Subcutaneous adipose tissue (tissue), 4 donors: Measurements from ENCODE around the gene FN1. TPM values are rescaled to one million over a fixed set of nuclear protein-coding genes. Genes with fewer than 3 reads are reported as not detected.

Experiments
- total RNA-seq, 4 donors: library from RNA; depleted of rRNA; stranded (reverse); fragments of >200 nt; gene quantifications; one replicate each; pipeline ENCODE4 v1.1.0, GENCODE V29; 2016
- TF ChIP-seq, protein P1 (sequence below): fragments of 450-650 bp; IDR thresholded peaks from one replicate; pipeline ENCODE4 v1.5.1; 2016; ENCODE audit warnings: low read depth, mild to moderate bottlenecking, control low read depth, antibody characterized with exemption, moderate library complexity

The FN1 gene
- total RNA-seq, 4 donors from 2014 or later, result 80.4 to 1,315 (median 407) TPM

DNA sequence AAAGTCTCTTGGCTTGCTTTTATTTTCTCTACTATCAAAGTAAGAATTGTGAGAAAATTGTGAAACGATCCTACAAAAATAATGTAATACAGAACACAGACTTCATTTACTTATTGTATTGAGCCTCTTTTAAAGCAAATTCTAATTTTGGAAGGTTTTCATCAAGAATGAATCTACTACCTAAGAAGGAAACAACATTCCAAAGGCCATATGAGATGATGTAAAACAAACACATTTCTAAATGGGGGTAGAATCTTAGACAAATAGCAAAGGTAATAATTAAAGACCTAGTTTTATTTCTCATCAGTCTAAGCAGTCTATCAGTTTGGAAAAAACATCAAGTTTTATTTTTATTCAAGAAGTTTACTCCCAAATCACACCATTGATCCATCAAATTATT, 20.6 kb downstream of the FN1 start:
- TF ChIP-seq, protein P1, sequence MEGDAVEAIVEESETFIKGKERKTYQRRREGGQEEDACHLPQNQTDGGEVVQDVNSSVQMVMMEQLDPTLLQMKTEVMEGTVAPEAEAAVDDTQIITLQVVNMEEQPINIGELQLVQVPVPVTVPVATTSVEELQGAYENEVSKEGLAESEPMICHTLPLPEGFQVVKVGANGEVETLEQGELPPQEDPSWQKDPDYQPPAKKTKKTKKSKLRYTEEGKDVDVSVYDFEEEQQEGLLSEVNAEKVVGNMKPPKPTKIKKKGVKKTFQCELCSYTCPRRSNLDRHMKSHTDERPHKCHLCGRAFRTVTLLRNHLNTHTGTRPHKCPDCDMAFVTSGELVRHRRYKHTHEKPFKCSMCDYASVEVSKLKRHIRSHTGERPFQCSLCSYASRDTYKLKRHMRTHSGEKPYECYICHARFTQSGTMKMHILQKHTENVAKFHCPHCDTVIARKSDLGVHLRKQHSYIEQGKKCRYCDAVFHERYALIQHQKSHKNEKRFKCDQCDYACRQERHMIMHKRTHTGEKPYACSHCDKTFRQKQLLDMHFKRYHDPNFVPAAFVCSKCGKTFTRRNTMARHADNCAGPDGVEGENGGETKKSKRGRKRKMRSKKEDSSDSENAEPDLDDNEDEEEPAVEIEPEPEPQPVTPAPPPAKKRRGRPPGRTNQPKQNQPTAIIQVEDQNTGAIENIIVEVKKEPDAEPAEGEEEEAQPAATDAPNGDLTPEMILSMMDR, result no peak

DNA sequence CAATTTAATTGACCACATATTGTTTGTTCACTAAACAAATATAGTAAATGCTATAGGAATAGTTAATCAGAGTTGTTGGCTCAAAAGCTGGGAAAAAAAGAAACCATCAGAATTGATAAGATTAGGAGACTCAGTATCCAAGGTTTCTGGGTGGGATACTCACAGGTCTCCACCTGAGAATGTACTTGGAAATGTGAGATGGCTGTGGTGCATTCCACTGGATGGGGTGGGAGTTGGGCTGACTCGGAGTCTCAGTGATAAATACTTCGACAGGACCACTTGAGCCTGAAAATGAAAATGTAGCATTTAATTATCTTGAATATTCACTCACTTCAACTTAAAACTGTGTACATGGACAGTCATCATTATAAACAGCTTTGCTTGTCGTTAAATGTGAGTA, 21.2 kb downstream of the FN1 start:
- TF ChIP-seq, protein P1, result no peak

DNA sequence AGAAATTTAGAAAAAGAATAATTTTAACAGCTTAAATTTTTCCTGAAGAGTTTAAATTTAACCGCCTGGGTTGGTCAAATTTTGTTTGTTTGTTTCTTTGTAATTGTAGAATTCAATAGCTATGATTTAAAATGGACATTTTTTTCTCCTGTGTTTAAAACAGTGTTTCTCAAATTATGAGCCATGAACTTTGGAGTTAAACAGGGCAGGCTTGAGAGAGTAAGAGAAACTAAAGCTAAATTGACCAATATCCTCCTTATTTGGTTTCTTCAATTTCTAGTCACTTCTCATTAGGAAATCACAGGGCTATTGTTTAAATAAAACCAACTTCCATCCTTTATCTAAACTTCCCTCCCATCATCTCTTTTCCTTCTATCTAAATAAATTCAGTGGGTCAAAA, 21.9 kb downstream of the FN1 start:
- TF ChIP-seq, protein P1, result no peak

DNA sequence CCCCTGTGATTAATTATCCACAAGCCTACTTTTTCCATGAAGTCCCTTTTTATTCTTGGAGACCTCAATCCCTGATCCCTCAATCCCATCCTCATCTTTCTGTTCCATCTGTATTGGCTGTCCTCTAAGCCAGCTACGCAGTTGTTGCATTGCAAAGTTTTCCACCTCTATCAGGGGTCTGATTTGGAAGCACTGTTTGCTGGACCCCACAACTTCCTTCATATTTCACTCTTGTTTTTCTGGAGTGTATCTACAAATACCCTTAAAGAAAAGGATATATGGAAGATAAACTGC, 22.4 kb downstream of the FN1 start:
- TF ChIP-seq, protein P1, result no peak

DNA sequence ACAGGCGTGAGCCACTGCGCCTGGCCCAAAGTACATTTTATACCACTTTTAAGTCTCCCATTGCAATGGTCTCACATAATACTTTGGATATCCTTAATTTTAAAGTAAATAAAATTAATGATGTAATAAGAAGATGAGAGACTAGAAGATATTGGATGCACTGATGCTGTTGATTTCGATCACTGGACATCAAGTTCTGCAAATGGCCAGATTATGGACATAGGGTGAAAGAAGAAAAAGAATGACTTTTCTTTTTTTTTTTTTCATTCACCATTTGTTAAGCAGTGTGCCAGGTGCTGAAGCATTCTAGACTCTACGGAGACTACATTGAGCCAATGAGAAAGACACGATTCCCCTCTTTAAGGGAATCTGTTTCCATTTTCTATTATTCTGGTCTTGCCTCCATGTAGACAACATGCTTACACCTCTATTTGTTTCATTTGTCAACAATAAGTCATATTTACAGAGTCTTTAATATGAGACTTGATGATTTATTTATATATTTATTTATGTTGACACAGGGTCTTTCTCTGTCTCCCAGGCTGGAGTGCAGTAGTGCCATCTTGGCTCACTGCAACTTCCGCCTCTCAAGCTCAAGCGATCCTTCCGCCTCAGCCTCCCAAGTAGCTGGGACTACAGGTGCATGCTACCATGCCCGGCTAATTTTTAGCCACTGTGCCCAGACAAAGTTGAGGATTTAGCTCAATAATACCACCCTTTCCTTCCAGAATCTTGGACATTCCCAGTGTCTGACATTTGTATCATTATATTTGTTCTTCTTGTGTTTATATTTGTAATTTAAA, 23.7 kb downstream of the FN1 start:
- TF ChIP-seq, protein P1, result no peak

DNA sequence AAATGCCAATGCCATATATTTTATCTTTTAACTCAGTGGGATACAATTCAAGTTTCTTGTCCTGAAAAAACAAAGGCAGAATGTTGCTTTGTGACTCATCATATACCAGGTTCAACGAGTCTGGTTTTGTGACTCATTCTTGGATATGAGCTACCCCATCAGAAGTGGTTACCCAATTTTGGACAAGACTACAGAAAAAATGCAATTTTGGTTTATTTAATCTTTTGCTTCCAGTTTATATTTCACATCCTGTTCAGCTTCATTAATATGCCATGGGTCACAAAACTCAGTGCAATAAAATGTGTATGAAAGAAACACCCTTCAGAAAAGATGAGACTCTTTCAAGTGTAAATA, 25.0 kb downstream of the FN1 start:
- TF ChIP-seq, protein P1, result no peak

DNA sequence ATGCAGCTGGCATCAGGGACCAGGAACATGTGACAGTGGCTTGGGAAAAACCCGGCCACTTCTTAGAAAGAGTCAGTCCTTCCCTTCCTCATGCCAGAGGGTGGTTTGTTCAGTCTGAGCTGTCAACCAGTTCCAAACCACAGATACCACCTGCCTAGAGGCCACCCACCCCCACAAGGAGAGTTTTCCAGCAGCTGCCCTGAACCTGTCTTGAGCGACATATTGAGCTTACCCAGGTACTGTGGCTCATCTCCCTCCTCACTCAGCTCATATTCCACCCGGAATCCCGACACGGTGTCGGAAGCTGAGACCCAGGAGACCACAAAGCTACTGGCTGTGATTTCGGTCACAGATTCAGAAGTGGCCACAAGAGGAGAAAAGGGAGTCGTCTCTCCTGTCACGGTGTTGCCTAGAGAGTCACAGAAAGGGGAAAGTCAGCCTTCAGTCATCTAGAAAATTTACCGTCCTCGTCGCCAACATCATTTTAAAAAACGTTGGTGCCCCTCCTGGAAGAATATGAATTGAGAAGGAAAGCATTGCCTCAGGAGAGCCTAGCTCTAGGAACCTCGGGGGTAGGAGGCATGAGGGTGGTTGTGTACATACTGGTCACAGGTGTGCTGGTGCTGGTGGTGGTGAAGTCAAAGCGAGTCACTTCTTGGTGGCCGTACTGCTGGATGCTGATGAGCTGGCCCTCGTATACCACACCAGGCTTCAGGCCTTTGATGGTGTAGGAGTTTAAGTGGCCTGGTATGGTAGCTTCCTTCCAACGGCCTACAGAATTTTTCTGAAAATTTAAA, 26.3 kb downstream of the FN1 start:
- TF ChIP-seq, protein P1, result no peak
